ENCODE results near the gene PIAS1.
"Not testable (repeated sequence)": the region's sequence is repeated elsewhere in the genome, so short reads cannot be mapped to it uniquely, and the experiment has no call there.

Gene PIAS1

DNA sequence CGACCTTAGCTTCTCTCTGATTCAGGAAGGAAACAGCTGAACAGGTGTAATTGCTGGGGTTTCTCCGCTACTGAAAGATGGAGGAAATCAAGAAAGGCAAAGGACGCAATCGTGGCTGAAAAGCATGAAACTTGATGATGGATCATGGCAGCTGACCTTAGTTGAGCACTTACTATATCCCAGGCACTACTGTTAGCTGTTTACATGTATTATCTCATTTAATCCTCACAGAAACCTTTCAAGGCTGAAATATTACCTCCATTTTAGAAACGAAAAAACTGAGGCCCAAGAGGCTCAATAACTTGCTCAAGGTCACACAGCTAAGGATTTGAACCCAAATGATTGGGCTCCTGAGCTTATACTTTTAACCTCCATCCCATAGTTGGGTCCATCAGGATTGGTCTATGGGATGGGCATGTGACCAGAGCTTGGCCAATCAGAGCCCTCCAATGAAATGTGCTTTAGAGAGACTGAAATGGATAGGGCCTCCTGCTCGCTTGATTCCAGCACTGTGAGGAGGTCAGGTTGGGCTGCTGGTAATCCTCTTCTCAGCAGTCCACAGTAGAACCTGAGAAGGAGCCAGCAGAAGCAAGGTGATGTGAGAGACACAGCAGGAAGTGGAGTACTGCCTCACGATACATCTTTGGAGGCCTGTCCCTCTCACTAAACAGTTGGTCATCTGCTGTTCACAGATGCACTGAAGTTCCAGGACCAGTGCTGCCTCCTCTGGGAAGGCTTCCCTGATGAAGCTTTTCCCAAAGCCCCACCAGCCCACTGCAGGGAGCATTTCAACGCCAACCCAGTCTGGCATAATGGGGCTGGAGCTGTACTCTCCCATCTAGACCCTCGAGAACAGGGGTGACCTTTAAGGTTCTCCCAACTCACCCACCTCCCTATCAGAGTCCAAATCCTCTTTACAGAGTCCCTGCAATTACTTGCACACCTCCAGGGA is 165.0 kb downstream of the PIAS1 start:
- DNase-seq, result no peak
- Mint-ChIP-seq H3K27ac (no peak overlapping the region), H3K9me3 (no peaks in the 10 kb centered on the region), H3K27me3 (no peaks in the 10 kb centered on the region), H3K4me1 (ENCODE audit: low read depth) (peaks cover 3% of the 10 kb centered on the region), H3K4me3 (no peak overlapping the region), H3K36me3 (ENCODE audit: low read depth) (peaks cover 80% of the 10 kb centered on the region)

DNA sequence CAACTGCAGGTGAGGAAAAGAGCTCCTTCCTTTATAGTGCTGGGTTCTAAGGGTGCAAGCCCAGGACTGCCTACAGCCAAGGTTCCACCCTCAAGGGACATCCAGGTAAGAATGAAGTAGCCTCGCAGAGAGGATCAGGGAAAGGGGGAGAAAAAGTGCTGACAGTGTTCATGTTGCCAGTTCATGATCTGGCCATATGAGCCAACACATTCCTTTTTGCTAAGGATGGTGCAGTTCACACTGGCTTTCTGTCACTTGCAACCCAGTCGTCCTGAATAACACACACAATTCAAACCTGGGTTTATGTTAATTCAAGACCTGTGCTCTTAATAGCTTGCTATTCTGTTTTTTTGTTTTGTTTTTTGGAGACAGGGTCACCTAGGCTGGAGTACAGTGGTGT is 166.4 kb downstream of the PIAS1 start:
- H3K27ac Mint-ChIP-seq, result no peak overlapping the region
- peaks cover 78% of the 10 kb centered on the region for H3K36me3 Mint-ChIP-seq (ENCODE audit: low read depth)
- no peak for DNase-seq
- peaks cover 13% of the 10 kb centered on the region for H3K4me1 Mint-ChIP-seq (ENCODE audit: low read depth)
- H3K4me3 Mint-ChIP-seq, result no peak overlapping the region
- no peaks in the 10 kb centered on the region for H3K9me3 Mint-ChIP-seq
- no peaks in the 10 kb centered on the region for H3K27me3 Mint-ChIP-seq

DNA sequence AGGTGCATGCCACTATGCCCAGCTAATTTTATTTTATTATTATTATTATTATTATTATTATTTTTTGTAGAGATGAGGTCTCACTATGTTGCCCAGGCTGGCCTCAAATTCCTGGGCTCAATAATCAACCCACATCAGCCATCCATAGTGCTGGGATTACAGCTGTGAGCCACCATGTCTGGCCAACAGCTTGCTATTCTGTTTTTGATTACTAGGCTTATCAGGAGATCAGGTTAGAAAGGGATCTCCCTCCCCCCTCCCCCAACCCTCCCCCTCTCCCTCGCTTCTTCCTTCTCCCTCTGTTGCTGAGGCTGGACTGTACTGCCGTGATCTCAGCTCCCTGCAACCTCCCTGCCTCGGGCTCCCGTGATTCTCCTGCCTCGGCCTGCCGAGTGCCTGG is 166.9 kb downstream of the PIAS1 start:
- peaks cover 13% of the 10 kb centered on the region for H3K4me1 Mint-ChIP-seq (ENCODE audit: low read depth)
- peaks cover 75% of the 10 kb centered on the region for H3K36me3 Mint-ChIP-seq (ENCODE audit: low read depth)

DNA sequence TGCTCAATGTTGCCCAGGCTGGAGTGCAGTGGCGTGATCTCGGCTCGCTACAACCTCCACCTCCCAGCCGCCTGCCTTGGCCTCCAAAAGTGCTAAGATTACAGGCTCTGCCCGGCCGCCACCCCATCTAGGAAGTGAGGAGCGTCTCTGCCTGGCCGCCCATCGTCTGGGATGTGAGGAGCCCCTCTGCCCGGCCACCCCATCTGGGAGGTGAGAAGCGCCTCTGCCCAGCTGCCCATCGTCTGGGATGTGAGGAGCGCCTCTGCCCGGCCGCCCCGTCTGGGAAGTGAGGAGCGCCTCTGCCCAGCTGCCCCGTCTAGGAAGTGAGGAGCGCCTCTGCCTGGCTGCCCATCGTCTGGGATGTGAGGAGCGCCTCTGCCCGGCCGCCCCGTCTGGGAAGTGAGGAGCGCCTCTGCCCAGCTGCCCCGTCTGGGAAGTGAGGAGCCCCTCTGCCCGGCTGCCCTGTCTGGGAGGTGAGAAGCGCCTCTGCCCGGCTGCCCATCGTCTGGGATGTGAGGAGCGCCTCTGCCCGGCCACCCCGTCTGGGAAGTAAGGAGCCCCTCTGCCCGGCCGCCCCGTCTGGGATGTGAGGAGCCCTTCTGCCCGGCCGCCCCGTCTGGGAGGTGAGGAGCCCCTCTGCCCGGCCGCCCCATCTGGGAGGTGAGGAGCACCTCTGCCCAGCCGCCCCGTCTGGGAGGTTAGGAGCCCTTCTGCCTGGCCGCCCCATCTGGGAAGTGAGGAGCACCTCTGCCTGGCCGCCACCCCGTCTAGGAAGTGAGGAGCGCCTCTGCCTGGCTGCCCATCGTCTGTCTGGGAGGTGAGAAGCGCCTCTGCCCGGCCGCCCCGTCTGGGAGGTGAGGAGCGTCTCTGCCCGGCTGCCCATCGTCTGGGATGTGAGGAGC is 167.7 kb downstream of the PIAS1 start:
- Mint-ChIP-seq H3K4me1 (ENCODE audit: low read depth) (peaks cover 16% of the 10 kb centered on the region), H3K36me3 (ENCODE audit: low read depth) (peaks cover 72% of the 10 kb centered on the region)
- H3K9me3 Mint-ChIP-seq, H3K27me3 Mint-ChIP-seq, H3K27ac Mint-ChIP-seq, H3K4me3 Mint-ChIP-seq, DNase-seq: not testable (repeated sequence)

More for the DNA sequence above, 166.9 kb downstream of the PIAS1 start:
- no peak overlapping the region for H3K4me3 Mint-ChIP-seq
- H3K9me3 Mint-ChIP-seq, result no peaks in the 10 kb centered on the region
- no peak for DNase-seq
- no peak overlapping the region for H3K27ac Mint-ChIP-seq
- H3K27me3 Mint-ChIP-seq, result no peaks in the 10 kb centered on the region

DNA sequence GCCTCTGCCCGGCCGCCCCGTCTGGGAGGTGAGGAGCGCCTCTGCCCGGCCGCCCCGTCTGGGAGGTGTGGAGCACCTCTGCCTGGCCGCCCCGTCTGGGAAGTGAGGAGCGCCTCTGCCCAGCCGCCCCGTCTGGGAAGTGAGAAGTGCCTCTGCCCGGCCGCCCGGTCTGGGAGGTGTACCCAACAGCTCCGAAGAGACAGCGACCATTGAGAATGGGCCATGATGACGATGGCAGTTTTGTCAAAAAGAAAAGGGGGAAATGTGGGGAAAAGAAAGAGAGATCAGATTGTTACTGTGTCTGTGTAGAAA is 168.3 kb downstream of the PIAS1 start:
- not testable (repeated sequence) for H3K4me3 Mint-ChIP-seq, DNase-seq, H3K9me3 Mint-ChIP-seq, H3K27me3 Mint-ChIP-seq, H3K27ac Mint-ChIP-seq
- H3K36me3 Mint-ChIP-seq (ENCODE audit: low read depth), result peaks cover 72% of the 10 kb centered on the region
- peaks cover 19% of the 10 kb centered on the region for H3K4me1 Mint-ChIP-seq (ENCODE audit: low read depth)

DNA sequence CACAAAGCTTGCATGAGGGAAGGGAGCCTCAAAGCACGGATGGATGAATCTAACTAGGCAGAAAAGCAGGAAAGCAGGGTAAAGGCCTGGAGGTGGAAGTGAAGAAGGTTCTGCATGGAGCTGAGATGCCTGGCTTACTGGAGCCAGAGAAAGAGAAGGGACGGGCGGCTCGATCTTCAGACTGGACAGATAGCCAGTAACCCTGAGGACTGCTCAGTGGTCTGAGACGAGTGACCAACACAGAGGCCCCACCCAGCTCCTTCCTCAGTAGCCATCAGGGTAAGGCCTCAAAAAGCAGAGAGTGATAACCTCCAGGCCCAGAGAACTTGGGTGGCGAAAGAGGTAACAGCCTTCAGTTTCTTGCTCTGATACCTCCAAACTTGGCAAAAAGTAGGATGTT is 169.1 kb downstream of the PIAS1 start:
- Mint-ChIP-seq H3K27me3 (no peaks in the 10 kb centered on the region), H3K36me3 (ENCODE audit: low read depth) (peaks cover 72% of the 10 kb centered on the region), H3K4me1 (ENCODE audit: low read depth) (peaks cover 27% of the 10 kb centered on the region), H3K9me3 (no peaks in the 10 kb centered on the region), H3K4me3 (no peak overlapping the region), H3K27ac (no peak overlapping the region)
- DNase-seq, result no peak

DNA sequence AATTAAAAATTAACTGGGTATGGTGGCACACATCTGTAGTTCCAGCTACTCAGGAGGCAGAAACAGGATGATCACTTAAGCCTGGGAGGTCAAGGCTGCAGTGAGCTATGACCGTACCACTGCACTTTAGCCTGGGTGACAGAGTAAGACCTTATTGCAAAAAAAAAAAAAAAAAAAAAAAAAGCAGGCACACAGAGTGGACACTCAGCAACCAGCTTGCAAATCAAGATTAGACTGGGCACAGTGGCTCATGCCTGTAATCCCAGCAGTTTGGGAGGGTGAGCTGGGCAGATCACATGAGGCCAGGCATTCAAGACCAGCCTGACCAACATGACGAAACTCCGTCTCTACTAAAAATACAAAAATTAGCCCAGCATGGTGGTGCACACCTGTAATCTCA is 170.0 kb downstream of the PIAS1 start:
- Mint-ChIP-seq H3K27me3 (no peaks in the 10 kb centered on the region), H3K4me3 (no peak overlapping the region), H3K9me3 (no peaks in the 10 kb centered on the region), H3K4me1 (ENCODE audit: low read depth) (peaks cover 33% of the 10 kb centered on the region), H3K27ac (no peak overlapping the region), H3K36me3 (ENCODE audit: low read depth) (peaks cover 70% of the 10 kb centered on the region)
- DNase-seq, result no peak

DNA sequence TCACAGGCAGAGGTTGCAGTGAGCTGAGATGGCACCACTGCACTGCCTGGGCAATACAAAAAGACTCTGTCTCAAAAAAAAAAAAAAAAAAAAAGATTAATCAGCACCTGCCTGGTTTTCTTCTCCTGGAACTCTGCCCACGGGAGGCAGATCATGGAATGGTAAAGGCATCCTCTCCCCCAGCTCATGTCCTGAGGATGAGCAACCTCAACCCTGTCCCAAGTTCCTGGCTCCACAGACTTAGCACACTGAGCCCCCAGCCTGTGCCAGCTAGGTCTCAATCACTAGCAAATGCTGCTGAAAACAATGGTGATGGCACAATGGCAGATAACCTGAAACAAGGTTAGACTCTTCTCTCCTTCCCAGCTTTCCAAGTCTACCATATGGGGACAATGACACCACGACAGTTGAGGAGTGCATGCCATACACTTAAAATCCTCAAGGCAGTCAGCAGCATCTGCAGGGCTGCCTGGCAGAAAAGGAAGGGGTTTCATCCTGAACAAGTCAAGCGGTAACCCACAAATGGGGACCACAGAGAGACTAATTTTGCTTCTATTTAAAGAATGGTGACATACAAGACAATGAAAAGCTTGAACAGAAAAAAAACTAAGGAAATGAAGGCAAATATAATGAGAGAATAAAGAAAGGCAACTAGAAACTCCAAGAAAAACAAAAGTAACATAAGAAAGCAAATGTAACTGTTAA is 170.6 kb downstream of the PIAS1 start:
- H3K4me3 Mint-ChIP-seq, result no peak overlapping the region

DNA sequence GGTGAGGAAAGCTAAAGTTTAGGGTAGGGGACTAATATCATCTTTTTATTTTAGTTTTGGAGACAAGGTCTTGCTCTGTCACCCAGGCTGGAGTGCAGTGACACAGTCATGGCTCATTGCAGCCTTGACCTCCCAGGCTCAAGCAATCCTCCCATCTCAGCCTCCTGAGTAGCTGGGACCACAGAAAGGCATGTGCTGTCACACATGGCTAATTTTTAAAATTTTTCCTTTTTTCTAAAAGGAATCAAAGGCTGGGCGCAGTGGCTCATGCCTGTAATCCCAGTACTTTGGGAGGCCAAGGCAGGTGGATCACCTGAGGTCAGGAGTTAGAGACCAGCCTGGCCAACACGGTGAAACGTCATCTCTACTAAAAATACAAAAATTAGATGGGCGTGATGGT is 171.3 kb downstream of the PIAS1 start:
- Mint-ChIP-seq H3K4me1 (ENCODE audit: low read depth) (peaks cover 40% of the 10 kb centered on the region), H3K36me3 (ENCODE audit: low read depth) (peaks cover 62% of the 10 kb centered on the region)
- not testable (repeated sequence) for H3K9me3 Mint-ChIP-seq, H3K27me3 Mint-ChIP-seq, H3K27ac Mint-ChIP-seq, DNase-seq, H3K4me3 Mint-ChIP-seq

More for the DNA sequence above, 170.6 kb downstream of the PIAS1 start:
- H3K4me1 Mint-ChIP-seq (ENCODE audit: low read depth), result peaks cover 33% of the 10 kb centered on the region
- H3K27ac Mint-ChIP-seq, result no peak overlapping the region
- peaks cover 65% of the 10 kb centered on the region for H3K36me3 Mint-ChIP-seq (ENCODE audit: low read depth)
- no peaks in the 10 kb centered on the region for H3K9me3 Mint-ChIP-seq
- DNase-seq, result no peak
- H3K27me3 Mint-ChIP-seq, result no peaks in the 10 kb centered on the region

DNA sequence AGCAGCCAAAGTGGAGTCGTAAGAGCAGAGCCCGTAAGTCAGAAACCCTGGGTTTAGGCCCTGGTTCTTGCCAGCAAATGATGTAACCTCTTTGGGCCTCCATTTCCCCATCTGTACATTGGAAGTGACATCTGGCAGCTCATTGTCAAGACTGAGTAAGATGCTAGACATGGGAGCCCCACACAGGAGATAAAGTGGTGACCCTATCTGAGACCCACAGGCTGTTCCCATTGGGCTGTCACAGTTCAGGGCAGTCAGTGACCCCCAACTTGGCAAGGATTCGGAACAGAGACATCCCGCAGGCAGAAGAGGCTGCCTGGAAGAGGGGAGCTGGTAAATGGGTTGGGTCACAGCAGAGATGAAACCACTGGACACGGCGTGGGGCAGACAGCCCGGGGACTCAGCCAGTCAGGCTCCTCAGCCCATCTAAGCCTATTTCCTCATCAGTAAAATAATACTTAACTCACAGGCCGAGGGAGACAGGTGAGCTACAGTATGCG is 173.6 kb downstream of the PIAS1 start:
- no peaks in the 10 kb centered on the region for H3K9me3 Mint-ChIP-seq
- no peak for DNase-seq
- peak overlapping the region; percentile 98 for H3K4me3 Mint-ChIP-seq
- H3K4me1 Mint-ChIP-seq (ENCODE audit: low read depth), result peaks cover 50% of the 10 kb centered on the region
- no peaks in the 10 kb centered on the region for H3K27me3 Mint-ChIP-seq
- peaks cover 53% of the 10 kb centered on the region for H3K36me3 Mint-ChIP-seq (ENCODE audit: low read depth)
- H3K27ac Mint-ChIP-seq, result peak overlapping the region; percentile 91

DNA sequence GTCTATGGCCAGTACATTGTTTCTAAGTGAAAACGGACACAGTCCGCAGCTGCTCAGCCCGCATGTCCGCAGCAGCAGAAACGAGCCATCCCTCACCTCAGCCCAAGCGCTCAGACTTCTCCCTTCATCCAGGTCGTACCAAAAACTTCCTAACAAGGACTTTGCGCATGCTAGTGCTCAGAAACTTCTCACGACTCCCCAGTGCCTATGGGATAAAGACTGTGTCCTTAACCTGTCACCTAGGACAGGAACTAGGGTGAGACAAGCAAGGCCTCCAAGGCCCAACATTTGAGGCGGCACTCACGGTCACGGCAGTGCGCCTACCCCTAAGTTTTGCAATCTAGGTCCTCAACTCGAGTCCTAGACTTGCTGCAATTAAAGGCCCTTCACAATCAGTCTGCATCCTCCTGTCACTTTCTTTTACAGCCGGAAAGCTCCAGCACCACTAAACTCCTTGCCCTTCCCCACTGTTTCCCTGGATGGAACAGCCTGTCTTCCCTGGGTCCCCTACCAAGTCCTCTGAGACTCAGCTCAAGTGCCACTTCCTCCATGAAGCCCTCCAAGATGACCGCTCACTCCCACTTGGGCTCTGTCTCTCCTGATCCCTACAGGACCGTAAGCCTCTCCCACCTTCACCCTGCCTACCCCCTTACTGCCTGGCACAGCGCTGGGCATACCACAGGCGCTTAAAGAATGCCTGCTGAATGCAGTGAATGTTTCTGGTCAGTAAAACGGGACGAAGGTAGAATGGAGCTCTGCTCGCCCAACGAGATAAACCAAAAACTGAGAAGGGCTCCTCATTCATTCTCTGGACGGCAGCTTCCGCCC is 174.2 kb downstream of the PIAS1 start:
- DNase-seq, result no peak
- Mint-ChIP-seq H3K36me3 (ENCODE audit: low read depth) (peaks cover 47% of the 10 kb centered on the region), H3K4me1 (ENCODE audit: low read depth) (peaks cover 47% of the 10 kb centered on the region), H3K27ac (peak overlapping the region; percentile 91), H3K4me3 (peak overlapping the region; percentile 98), H3K9me3 (no peaks in the 10 kb centered on the region), H3K27me3 (no peaks in the 10 kb centered on the region)

DNA sequence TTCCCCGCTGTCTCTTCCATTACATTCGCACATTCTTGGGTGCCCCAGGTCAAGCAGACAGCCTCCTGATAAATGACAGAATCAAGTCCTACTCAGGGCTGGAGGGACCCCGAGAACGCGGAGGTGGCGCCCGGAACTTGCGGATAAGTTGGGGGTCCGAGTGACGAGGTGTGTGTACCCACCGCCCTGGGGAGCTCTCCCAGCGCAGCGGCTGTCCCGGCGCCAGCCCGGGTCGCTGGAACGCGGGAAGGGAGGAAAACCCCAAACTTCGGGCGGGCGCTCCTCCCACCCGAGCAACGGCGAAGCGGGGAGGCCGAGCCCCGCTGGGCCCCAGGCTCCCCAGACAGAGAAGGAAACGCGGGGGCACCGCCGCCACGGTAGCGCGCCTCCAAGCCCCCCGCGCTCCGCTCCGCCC is 174.9 kb downstream of the PIAS1 start:
- Mint-ChIP-seq H3K4me3 (peak overlapping the region; percentile 98), H3K27me3 (no peaks in the 10 kb centered on the region), H3K36me3 (ENCODE audit: low read depth) (peaks cover 46% of the 10 kb centered on the region), H3K27ac (peak overlapping the region; percentile 91), H3K9me3 (no peaks in the 10 kb centered on the region), H3K4me1 (ENCODE audit: low read depth) (peaks cover 47% of the 10 kb centered on the region)
- no peak for DNase-seq

DNA sequence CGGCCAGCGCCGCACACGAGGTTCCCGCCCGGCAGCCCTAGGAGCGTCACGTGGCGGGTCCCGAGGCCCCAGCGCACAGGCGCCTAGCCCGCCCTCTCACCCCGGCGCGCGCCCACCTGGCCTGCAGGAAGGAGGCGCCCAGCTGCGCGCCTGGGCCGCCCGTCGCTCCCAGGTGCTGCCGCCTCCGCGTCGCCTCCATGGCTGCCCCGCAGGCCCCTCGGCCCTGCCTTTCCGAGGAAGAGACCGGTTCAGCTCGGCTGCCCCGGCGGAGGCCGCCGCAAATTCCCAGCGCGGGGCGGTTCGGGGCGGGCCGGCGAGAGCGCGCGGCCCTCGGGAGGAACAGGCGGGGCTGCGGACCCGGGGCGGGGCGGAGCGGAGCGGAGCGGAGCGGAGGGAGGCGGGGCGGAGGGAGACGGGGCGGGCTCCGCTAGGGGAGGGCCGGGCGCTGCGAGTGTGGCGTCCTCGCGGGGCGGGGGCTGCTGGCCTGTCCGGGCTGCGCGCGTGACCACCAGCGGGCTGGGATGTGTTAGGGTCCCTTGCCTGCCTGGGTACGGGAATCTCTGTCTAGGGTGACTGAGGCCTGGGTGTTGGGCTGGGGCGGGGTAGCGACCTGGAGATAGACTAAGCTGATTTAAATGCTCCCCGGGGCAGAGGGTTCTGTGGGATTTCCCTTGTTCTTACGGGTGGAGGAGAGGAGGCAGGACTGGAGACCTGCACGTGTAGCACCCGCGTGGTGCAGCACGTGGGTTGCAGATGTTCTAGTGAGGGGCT is 175.5 kb downstream of the PIAS1 start, which contains the start of gene CLN6:
CLN6 (minus strand) TSS at position 343 of the 771 bp plus-strand sequence; CDS start at position 199, 144 bp downstream.
- H3K36me3 Mint-ChIP-seq (ENCODE audit: low read depth), result peaks cover 41% of the 10 kb centered on the region
- no peaks in the 10 kb centered on the region for H3K9me3 Mint-ChIP-seq
- peaks cover 46% of the 10 kb centered on the region for H3K4me1 Mint-ChIP-seq (ENCODE audit: low read depth)
- peak within 1 kb of the TSS; percentile 98 for H3K4me3 Mint-ChIP-seq
- H3K27ac Mint-ChIP-seq, result peak within 1 kb of the TSS; percentile 97
- peak; percentile 95 for DNase-seq
- no peaks in the 10 kb centered on the region for H3K27me3 Mint-ChIP-seq
